Measurements from ENCODE around the gene HOXC4. TPM values are rescaled to one million over a fixed set of nuclear protein-coding genes. Genes with fewer than 3 reads are reported as not detected.
"Not testable (repeated sequence)": the region's sequence is repeated elsewhere in the genome, so short reads cannot be mapped to it uniquely, and the experiment has no call there.

Gene HOXC4
- total RNA-seq, 2 donors from 2014 or later: 0.16 TPM; not detected in 1

GRCh38 chr12:54039417-54040147, 14.1 kb upstream of the HOXC4 start:
- H3K9me3 Mint-ChIP-seq: no peaks in the 10 kb centered on the region
- H3K27ac Mint-ChIP-seq: no peak overlapping the region
- no peak for ATAC-seq (replicated peaks)
- H3K4me3 Mint-ChIP-seq: no peak overlapping the region
- peaks cover 76% of the 10 kb centered on the region for H3K27me3 Mint-ChIP-seq
- peaks cover 6% of the 10 kb centered on the region for H3K36me3 Mint-ChIP-seq (ENCODE audit: low read depth)
- no peaks in the 10 kb centered on the region for H3K4me1 Mint-ChIP-seq

- H3K9me3 Mint-ChIP-seq: no peaks in the 10 kb centered on the region
These were observed 13.5 kb upstream of the HOXC4 start for GRCh38 chr12:54040148-54040494.

GRCh38 chr12:54040648-54041047, 13.0 kb upstream of the HOXC4 start:
- ATAC-seq (replicated peaks): no peak
- no peak overlapping the region for H3K27ac Mint-ChIP-seq

More at GRCh38 chr12:54040148-54040494, 13.5 kb upstream of the HOXC4 start:
- Mint-ChIP-seq H3K27me3 (peaks cover 78% of the 10 kb centered on the region), H3K4me3 (no peak overlapping the region), H3K4me1 (no peaks in the 10 kb centered on the region), H3K27ac (no peak overlapping the region), H3K36me3 (ENCODE audit: low read depth) (peaks cover 1% of the 10 kb centered on the region)
- ATAC-seq (replicated peaks): no peak

GRCh38 chr12:54041097-54041690, 12.4 kb upstream of the HOXC4 start:
- Mint-ChIP-seq H3K27me3 (peaks cover 78% of the 10 kb centered on the region), H3K36me3 (ENCODE audit: low read depth) (no peaks in the 10 kb centered on the region), H3K4me3 (no peak overlapping the region), H3K27ac (no peak overlapping the region), H3K4me1 (no peaks in the 10 kb centered on the region), H3K9me3 (no peaks in the 10 kb centered on the region)
- no peak for ATAC-seq (replicated peaks)

More at GRCh38 chr12:54040648-54041047, 13.0 kb upstream of the HOXC4 start:
- Mint-ChIP-seq H3K4me3 (no peak overlapping the region), H3K36me3 (ENCODE audit: low read depth) (no peaks in the 10 kb centered on the region), H3K4me1 (no peaks in the 10 kb centered on the region), H3K27me3 (peaks cover 78% of the 10 kb centered on the region), H3K9me3 (no peaks in the 10 kb centered on the region)

GRCh38 chr12:54042033-54042432, 11.6 kb upstream of the HOXC4 start:
- H3K4me1 Mint-ChIP-seq; H3K4me3 Mint-ChIP-seq; H3K36me3 Mint-ChIP-seq (ENCODE audit: low read depth); H3K27ac Mint-ChIP-seq; H3K9me3 Mint-ChIP-seq; ATAC-seq (replicated peaks): not testable (repeated sequence)
- peaks cover 87% of the 10 kb centered on the region for H3K27me3 Mint-ChIP-seq

GRCh38 chr12:54042970-54043853, 10.4 kb upstream of the HOXC4 start:
- Mint-ChIP-seq H3K36me3 (ENCODE audit: low read depth) (no peaks in the 10 kb centered on the region), H3K27ac (no peak overlapping the region), H3K4me1 (no peaks in the 10 kb centered on the region), H3K4me3 (no peak overlapping the region), H3K27me3 (peaks cover 84% of the 10 kb centered on the region), H3K9me3 (no peaks in the 10 kb centered on the region)
- ATAC-seq (replicated peaks): no peak

GRCh38 chr12:54044425-54045103, 9.1 kb upstream of the HOXC4 start:
- Mint-ChIP-seq H3K4me3 (no peak overlapping the region), H3K27ac (no peak overlapping the region)
- ATAC-seq (replicated peaks): no peak

GRCh38 chr12:54045401-54045800, 8.2 kb upstream of the HOXC4 start:
- Mint-ChIP-seq H3K27ac (no peak overlapping the region), H3K4me1 (no peaks in the 10 kb centered on the region), H3K27me3 (peaks cover 84% of the 10 kb centered on the region), H3K36me3 (ENCODE audit: low read depth) (no peaks in the 10 kb centered on the region), H3K4me3 (no peak overlapping the region), H3K9me3 (no peaks in the 10 kb centered on the region)
- no peak for ATAC-seq (replicated peaks)

More at GRCh38 chr12:54044425-54045103, 9.1 kb upstream of the HOXC4 start:
- H3K27me3 Mint-ChIP-seq: peaks cover 82% of the 10 kb centered on the region
- H3K9me3 Mint-ChIP-seq: no peaks in the 10 kb centered on the region
- no peaks in the 10 kb centered on the region for H3K36me3 Mint-ChIP-seq (ENCODE audit: low read depth)
- no peaks in the 10 kb centered on the region for H3K4me1 Mint-ChIP-seq

GRCh38 chr12:54045868-54046521, 7.6 kb upstream of the HOXC4 start:
- ATAC-seq (replicated peaks): no peak
- H3K27me3 Mint-ChIP-seq: peaks cover 86% of the 10 kb centered on the region
- no peak overlapping the region for H3K27ac Mint-ChIP-seq
- no peaks in the 10 kb centered on the region for H3K36me3 Mint-ChIP-seq (ENCODE audit: low read depth)
- no peaks in the 10 kb centered on the region for H3K4me1 Mint-ChIP-seq
- H3K9me3 Mint-ChIP-seq: no peaks in the 10 kb centered on the region
- no peak overlapping the region for H3K4me3 Mint-ChIP-seq

- no peak overlapping the region for H3K27ac Mint-ChIP-seq
- no peaks in the 10 kb centered on the region for H3K9me3 Mint-ChIP-seq
- peaks cover 90% of the 10 kb centered on the region for H3K27me3 Mint-ChIP-seq
- no peak for ATAC-seq (replicated peaks)
- no peak overlapping the region for H3K4me3 Mint-ChIP-seq
- no peaks in the 10 kb centered on the region for H3K36me3 Mint-ChIP-seq (ENCODE audit: low read depth)
- peaks cover 3% of the 10 kb centered on the region for H3K4me1 Mint-ChIP-seq
These were observed 6.9 kb upstream of the HOXC4 start for GRCh38 chr12:54046809-54047159.

- H3K27me3 Mint-ChIP-seq: peaks cover 91% of the 10 kb centered on the region
- no peaks in the 10 kb centered on the region for H3K9me3 Mint-ChIP-seq
- H3K4me3 Mint-ChIP-seq: no peak overlapping the region
- no peak for ATAC-seq (replicated peaks)
- H3K27ac Mint-ChIP-seq: no peak overlapping the region
- peaks cover 6% of the 10 kb centered on the region for H3K4me1 Mint-ChIP-seq
- H3K36me3 Mint-ChIP-seq (ENCODE audit: low read depth): no peaks in the 10 kb centered on the region
These were observed 6.3 kb upstream of the HOXC4 start for GRCh38 chr12:54047160-54047963.

- no peak overlapping the region for H3K27ac Mint-ChIP-seq
- no peaks in the 10 kb centered on the region for H3K36me3 Mint-ChIP-seq (ENCODE audit: low read depth)
- no peak overlapping the region for H3K4me3 Mint-ChIP-seq
- no peak for ATAC-seq (replicated peaks)
- H3K27me3 Mint-ChIP-seq: peaks cover 91% of the 10 kb centered on the region
- H3K9me3 Mint-ChIP-seq: no peaks in the 10 kb centered on the region
- H3K4me1 Mint-ChIP-seq: peaks cover 6% of the 10 kb centered on the region
These were observed 5.7 kb upstream of the HOXC4 start for GRCh38 chr12:54047964-54048303.

GRCh38 chr12:54048406-54049093, 5.1 kb upstream of the HOXC4 start:
- Mint-ChIP-seq H3K27ac (no peak overlapping the region), H3K27me3 (peaks cover 87% of the 10 kb centered on the region), H3K9me3 (no peaks in the 10 kb centered on the region), H3K4me3 (no peak overlapping the region), H3K36me3 (ENCODE audit: low read depth) (no peaks in the 10 kb centered on the region), H3K4me1 (peaks cover 6% of the 10 kb centered on the region)
- ATAC-seq (replicated peaks): no peak

Measured in activated T-helper 17 cell treated with anti-CD3 and anti-CD28 coated beads, Interleukin-2, amount 50 U/mL, for 72 hours (primary cell).